ENCODE data around the gene SENP2.
"Not testable (repeated sequence)": the region's sequence is repeated elsewhere in the genome, so short reads cannot be mapped to it uniquely, and the experiment has no call there.

Gene SENP2

GRCh38 chr3:185594073-185594472 is 8.0 kb downstream of the SENP2 start:
- no peak for DNase-seq

- peak in 1 of 5 donors; percentile 5 for DNase-seq
These were observed 9.4 kb downstream of the SENP2 start for GRCh38 chr3:185595526-185595925.

GRCh38 chr3:185605566-185605965 is 19.5 kb downstream of the SENP2 start:
- no peak for DNase-seq

- no peak for DNase-seq
These were observed 20.1 kb downstream of the SENP2 start for GRCh38 chr3:185606196-185606595.

GRCh38 chr3:185613016-185613415 is 26.9 kb downstream of the SENP2 start:
- DNase-seq: no peak

- DNase-seq: no peak
These were observed 38.0 kb downstream of the SENP2 start for GRCh38 chr3:185623939-185624665.

GRCh38 chr3:185625784-185626183 is 39.7 kb downstream of the SENP2 start:
- peak in 1 of 5 donors; percentile 48 for DNase-seq

GRCh38 chr3:185629554-185630181 is 43.6 kb downstream of the SENP2 start:
- no peak for DNase-seq

GRCh38 chr3:185630182-185630622 is 44.1 kb downstream of the SENP2 start:
- DNase-seq: no peak

GRCh38 chr3:185631108-185631507 is 45.0 kb downstream of the SENP2 start:
- DNase-seq: no peak

GRCh38 chr3:185631508-185632206 is 45.6 kb downstream of the SENP2 start:
- DNase-seq: no peak

GRCh38 chr3:185632996-185633395 is 46.9 kb downstream of the SENP2 start:
- DNase-seq: no peak

- no peak for DNase-seq
These were observed 51.3 kb downstream of the SENP2 start for GRCh38 chr3:185637388-185637787.

- DNase-seq: not testable (repeated sequence)
These were observed 52.6 kb downstream of the SENP2 start for GRCh38 chr3:185638651-185639050.

- DNase-seq: no peak
These were observed 53.6 kb downstream of the SENP2 start for GRCh38 chr3:185639632-185640206.

- no peak for DNase-seq
These were observed 54.2 kb downstream of the SENP2 start for GRCh38 chr3:185640308-185640707.

GRCh38 chr3:185645191-185645590 is 59.1 kb downstream of the SENP2 start:
- not testable (repeated sequence) for DNase-seq

GRCh38 chr3:185645596-185646381 is 59.7 kb downstream of the SENP2 start:
- DNase-seq: no peak

- no peak for DNase-seq
These were observed 60.5 kb downstream of the SENP2 start for GRCh38 chr3:185646382-185647133.

- no peak for DNase-seq
These were observed 61.2 kb downstream of the SENP2 start for GRCh38 chr3:185647134-185647879.

GRCh38 chr3:185647880-185648210 is 61.8 kb downstream of the SENP2 start:
- no peak for DNase-seq

Data from T-helper 1 cell (primary cell).